Epithelial cell of esophagus (primary cell): Measurements from ENCODE around the gene ANKRD12.
A peak's percentile ranks its signal among the peaks of the same experiment; 100 is the strongest.

Experiments
- DNase-seq: peaks from one replicate; pipeline ENCODE4 v3.0.0; 2010; ENCODE audit warnings: low read depth
- H3K4me3 ChIP-seq: 2 replicates; pipeline ENCODE4 v1.5.1; 2011; ENCODE audit warnings: mild to moderate bottlenecking, low read length, control low read depth
- CTCF ChIP-seq: IDR thresholded peaks from 2 replicates; pipeline ENCODE4 v1.5.1; 2011; ENCODE audit warnings: low read depth, mild to moderate bottlenecking, low read length, control low read depth, inconsistent platforms; ENCODE audit not compliant: insufficient read depth; ENCODE audit errors: missing control alignments

The ANKRD12 gene

GRCh38 chr18:9140984-9141383 is 4.4 kb downstream of the ANKRD12 start:
- TF ChIP-seq CTCF = no peak
- no peak overlapping the region for H3K4me3 ChIP-seq
- DNase-seq = no peak

- DNase-seq = no peak
- no peak for TF ChIP-seq CTCF
- no peak overlapping the region for H3K4me3 ChIP-seq
Observed at GRCh38 chr18:9146224-9146623, 9.6 kb downstream of the ANKRD12 start.

GRCh38 chr18:9147440-9148202 is 11.0 kb downstream of the ANKRD12 start:
- peak; percentile 84 for TF ChIP-seq CTCF

GRCh38 chr18:9148203-9148552 is 11.6 kb downstream of the ANKRD12 start:
- no peak overlapping the region for H3K4me3 ChIP-seq
- TF ChIP-seq CTCF = no peak
- DNase-seq = no peak

More at GRCh38 chr18:9147440-9148202, 11.0 kb downstream of the ANKRD12 start:
- no peak overlapping the region for H3K4me3 ChIP-seq
- peak; percentile 74 for DNase-seq

- no peak overlapping the region for H3K4me3 ChIP-seq
- TF ChIP-seq CTCF = no peak
- DNase-seq = no peak
Observed at GRCh38 chr18:9150121-9150520, 13.5 kb downstream of the ANKRD12 start.

- H3K4me3 ChIP-seq = no peak overlapping the region
- DNase-seq = no peak
- no peak for TF ChIP-seq CTCF
Observed at GRCh38 chr18:9153256-9153655, 16.7 kb downstream of the ANKRD12 start.

GRCh38 chr18:9156604-9157249 is 20.1 kb downstream of the ANKRD12 start:
- TF ChIP-seq CTCF = no peak
- no peak for DNase-seq
- no peak overlapping the region for H3K4me3 ChIP-seq
